Endodermal cell (in vitro differentiated cells): ENCODE results near the gene MOV10L1. TPM values are rescaled to one million over a fixed set of nuclear protein-coding genes. Genes with fewer than 3 reads are reported as not detected.
A peak's percentile ranks its signal among the peaks of the same experiment; 100 is the strongest.

Experiments used
- DNase-seq: peaks from one replicate; pipeline ENCODE4 v3.0.0-alpha.2; 2017
- H3K27ac ChIP-seq: 2 replicates; pipeline ENCODE4 v1.5.1; 2013; ENCODE audit warnings: mild to moderate bottlenecking, low read depth, low read length, moderate library complexity
- H3K27me3 ChIP-seq: 2 replicates; pipeline ENCODE4 v1.6.1; 2013; ENCODE audit warnings: mild to moderate bottlenecking, low read length, moderate library complexity; ENCODE audit not compliant: insufficient read depth, control insufficient read depth, poor library complexity, severe bottlenecking
- H3K36me3 ChIP-seq: 2 replicates; pipeline ENCODE4 v1.7.0; 2013; ENCODE audit warnings: mild to moderate bottlenecking, low read length, moderate library complexity; ENCODE audit not compliant: control insufficient read depth, insufficient read depth
- H3K4me1 ChIP-seq: one replicate; pipeline ENCODE4 v1.7.0; 2013; ENCODE audit warnings: low read length; ENCODE audit not compliant: control insufficient read depth, insufficient read depth
- H3K4me3 ChIP-seq: 2 replicates; pipeline ENCODE4 v1.5.1; 2013; ENCODE audit warnings: mild to moderate bottlenecking, low read length, moderate library complexity
- H3K9ac ChIP-seq: 2 replicates; pipeline ENCODE4 v1.6.1; 2013; ENCODE audit warnings: mild to moderate bottlenecking, low read length, moderate library complexity; ENCODE audit not compliant: poor library complexity, severe bottlenecking; ENCODE audit errors: extremely low read depth
- H3K9me3 ChIP-seq: 2 replicates; pipeline ENCODE4 v1.6.1; 2013; ENCODE audit warnings: mild to moderate bottlenecking, low read length, moderate library complexity; ENCODE audit not compliant: control insufficient read depth
- H3K27ac Mint-ChIP-seq: 2 replicates; pipeline ENCODE4 v1.8.0; 2020; ENCODE audit warnings: mixed read lengths
- H3K27me3 Mint-ChIP-seq: 2 replicates; pipeline ENCODE4 v1.8.0; 2021; ENCODE audit warnings: mild to moderate bottlenecking, mixed read lengths; ENCODE audit not compliant: insufficient read depth
- H3K36me3 Mint-ChIP-seq: 2 replicates; pipeline ENCODE4 v1.8.0; 2020; ENCODE audit warnings: low read depth, mixed read lengths
- H3K4me1 Mint-ChIP-seq: 2 replicates; pipeline ENCODE4 v1.8.0; 2020; ENCODE audit warnings: mixed read lengths
- H3K4me3 Mint-ChIP-seq: 2 replicates; pipeline ENCODE4 v1.8.0; 2020; ENCODE audit warnings: mild to moderate bottlenecking, moderate library complexity, mixed read lengths
- H3K9me3 Mint-ChIP-seq: 2 replicates; pipeline ENCODE4 v1.8.0; 2020; ENCODE audit warnings: mild to moderate bottlenecking, mixed read lengths
- WGBS, 2 experiments: methylation state at CpG; one replicate each; pipeline versions ENCODE4 v1.1.5 to v1.1.7; 2013; ENCODE audit warnings: missing lambda C conversion rate in 2 of 2, mixed read lengths in 1 of 2; ENCODE audit not compliant: insufficient coverage in 1 of 2, insufficient read length in 1 of 2; 5-methylcytosine and 5-hydroxymethylcytosine counted together
- total RNA-seq, 2 donors: library from RNA; stranded (reverse); fragmentation: NEBNext Ultra II Directional in 1 of 2; extraction: Animal tissue kit (Norgen Biotek cat#: 25700) in 1 of 2; gene quantifications; 2 replicates in 1 of 2; 3 replicates in 1 of 2; pipeline ENCODE4 v1.2.1, GENCODE V29; 2021
- TF ChIP-seq, protein P1 (sequence below): fragments of 200-600 bp; sonication (generic); conservative IDR thresholded peaks from 2 replicates; pipeline ENCODE4 v1.5.0; 2021; ENCODE audit warnings: antibody characterized with exemption, mild to moderate bottlenecking

The MOV10L1 gene
- total RNA-seq, 2 donors from 2014 or later: 0.31 TPM; not detected in 1

GRCh38 chr22:50053861-50054260 is 35.9 kb upstream of the MOV10L1 start:
- Histone ChIP-seq H3K27me3 (peaks cover 17% of the 10 kb centered on the region), H3K4me1 (peaks cover 2% of the 10 kb centered on the region), H3K4me3 (no peak overlapping the region), H3K9me3 (no peaks in the 10 kb centered on the region), H3K36me3 (no peaks in the 10 kb centered on the region), H3K9ac (no peak overlapping the region), H3K27ac (no peak overlapping the region)
- Mint-ChIP-seq H3K27ac (no peak overlapping the region), H3K27me3 (peaks cover 10% of the 10 kb centered on the region), H3K4me1 (peaks cover under 1% of the 10 kb centered on the region), H3K9me3 (peaks cover 5% of the 10 kb centered on the region), H3K4me3 (no peak overlapping the region), H3K36me3 (no peaks in the 10 kb centered on the region)
- TF ChIP-seq, protein P1, sequence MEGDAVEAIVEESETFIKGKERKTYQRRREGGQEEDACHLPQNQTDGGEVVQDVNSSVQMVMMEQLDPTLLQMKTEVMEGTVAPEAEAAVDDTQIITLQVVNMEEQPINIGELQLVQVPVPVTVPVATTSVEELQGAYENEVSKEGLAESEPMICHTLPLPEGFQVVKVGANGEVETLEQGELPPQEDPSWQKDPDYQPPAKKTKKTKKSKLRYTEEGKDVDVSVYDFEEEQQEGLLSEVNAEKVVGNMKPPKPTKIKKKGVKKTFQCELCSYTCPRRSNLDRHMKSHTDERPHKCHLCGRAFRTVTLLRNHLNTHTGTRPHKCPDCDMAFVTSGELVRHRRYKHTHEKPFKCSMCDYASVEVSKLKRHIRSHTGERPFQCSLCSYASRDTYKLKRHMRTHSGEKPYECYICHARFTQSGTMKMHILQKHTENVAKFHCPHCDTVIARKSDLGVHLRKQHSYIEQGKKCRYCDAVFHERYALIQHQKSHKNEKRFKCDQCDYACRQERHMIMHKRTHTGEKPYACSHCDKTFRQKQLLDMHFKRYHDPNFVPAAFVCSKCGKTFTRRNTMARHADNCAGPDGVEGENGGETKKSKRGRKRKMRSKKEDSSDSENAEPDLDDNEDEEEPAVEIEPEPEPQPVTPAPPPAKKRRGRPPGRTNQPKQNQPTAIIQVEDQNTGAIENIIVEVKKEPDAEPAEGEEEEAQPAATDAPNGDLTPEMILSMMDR: no peak
- 94 to 96% methylated on average over 16 to 18 of the region's 18 CpGs for WGBS, 2 experiments
- DNase-seq: no peak

GRCh38 chr22:50056214-50056972 is 33.4 kb upstream of the MOV10L1 start:
- Histone ChIP-seq H3K27me3 (peaks cover 20% of the 10 kb centered on the region), H3K27ac (no peak overlapping the region), H3K9ac (no peak overlapping the region), H3K36me3 (no peaks in the 10 kb centered on the region), H3K4me1 (peaks cover 4% of the 10 kb centered on the region), H3K9me3 (no peaks in the 10 kb centered on the region), H3K4me3 (no peak overlapping the region)
- 90 to 91% methylated on average over 23 to 33 of the region's 34 CpGs for WGBS, 2 experiments
- Mint-ChIP-seq H3K27ac (no peak overlapping the region), H3K27me3 (peaks cover 15% of the 10 kb centered on the region), H3K4me3 (no peak overlapping the region), H3K4me1 (peaks cover 12% of the 10 kb centered on the region), H3K9me3 (peaks cover 5% of the 10 kb centered on the region), H3K36me3 (no peaks in the 10 kb centered on the region)
- peak; percentile 34 for DNase-seq
- TF ChIP-seq, protein P1: no peak

- no peaks in the 10 kb centered on the region for H3K9me3 ChIP-seq
- no peaks in the 10 kb centered on the region for H3K36me3 ChIP-seq
- TF ChIP-seq, protein P1: no peak
- H3K27me3 Mint-ChIP-seq: peaks cover 12% of the 10 kb centered on the region
- peaks cover 12% of the 10 kb centered on the region for H3K4me1 Mint-ChIP-seq
- WGBS, 2 experiments: 80 to 91% methylated on average over 1 to 14 of the region's 14 CpGs
- no peak overlapping the region for H3K27ac ChIP-seq
- H3K4me3 ChIP-seq: no peak overlapping the region
- H3K27ac Mint-ChIP-seq: no peak overlapping the region
- peak overlapping the region; percentile 41 for H3K4me3 Mint-ChIP-seq
- H3K9me3 Mint-ChIP-seq: peaks cover 5% of the 10 kb centered on the region
- no peaks in the 10 kb centered on the region for H3K36me3 Mint-ChIP-seq
- no peak for DNase-seq
- peaks cover 20% of the 10 kb centered on the region for H3K27me3 ChIP-seq
- peaks cover 4% of the 10 kb centered on the region for H3K4me1 ChIP-seq
- no peak overlapping the region for H3K9ac ChIP-seq
These were observed 32.3 kb upstream of the MOV10L1 start for GRCh38 chr22:50057278-50058060.
